Cardiac muscle cell (in vitro differentiated cells and primary cell): ENCODE results near the gene BCL11A. TPM values are rescaled to one million over a fixed set of nuclear protein-coding genes. Genes with fewer than 3 reads are reported as not detected.

Source experiments
- DNase-seq, 2 donors: peaks; one replicate each; pipeline versions ENCODE4 v3.0.0 to v3.0.0-alpha.2; 2010 to 2017; ENCODE audit warnings: low read depth in 1 of 2, low spot score in 1 of 2
- H3K27ac ChIP-seq: fragments of 200-600 bp; sonication (generic); 2 replicates; pipeline ENCODE4 v1.5.1; 2016
- H3K27me3 ChIP-seq: fragments of 200-600 bp; sonication (generic); 2 replicates; pipeline ENCODE4 v1.6.0; 2016; ENCODE audit warnings: control low read depth
- H3K36me3 ChIP-seq: fragments of 200-600 bp; sonication (generic); 2 replicates; pipeline ENCODE4 v1.5.1; 2016; ENCODE audit warnings: control low read depth
- H3K4me1 ChIP-seq: fragments of 200-600 bp; sonication (generic); 2 replicates; pipeline ENCODE4 v1.8.1; 2017; ENCODE audit warnings: low read depth, mild to moderate bottlenecking, mixed run types
- H3K4me3 ChIP-seq: fragments of 200-600 bp; sonication (generic); 2 replicates; pipeline ENCODE4 v1.5.1; 2016; ENCODE audit warnings: mild to moderate bottlenecking
- H3K9me3 ChIP-seq: fragments of 200-600 bp; sonication (generic); 2 replicates; pipeline ENCODE4 v1.5.1; 2017; ENCODE audit warnings: low read depth, mild to moderate bottlenecking, control low read depth
- polyA plus RNA-seq: library from polyadenylated mRNA; unstranded; fragments of >200 nt; fragmentation: Nextera tagmentation; extraction: Ambion mirVana; gene quantifications from 2 replicates; pipeline ENCODE4 v1.2.1, GENCODE V29; 2016
- total RNA-seq: library from RNA; depleted of rRNA; stranded (reverse); fragments of >200 nt; gene quantifications from 2 replicates; pipeline ENCODE4 v1.2.3, GENCODE V29; 2016
- TF ChIP-seq, protein P1 (sequence below): IDR thresholded peaks from 2 replicates; pipeline ENCODE4 v1.5.1; 2012; ENCODE audit warnings: low read depth, mild to moderate bottlenecking, low read length

BCL11A gene
- total and polyA plus RNA-seq, 2 experiments from 2014 or later: 15.7 to 19.8 TPM

- Histone ChIP-seq H3K4me3 (no peak overlapping the region), H3K9me3 (no peaks in the 10 kb centered on the region), H3K27me3 (no peaks in the 10 kb centered on the region), H3K27ac (no peak overlapping the region), H3K36me3 (no peaks in the 10 kb centered on the region), H3K4me1 (peaks cover 58% of the 10 kb centered on the region)
- TF ChIP-seq, protein P1, sequence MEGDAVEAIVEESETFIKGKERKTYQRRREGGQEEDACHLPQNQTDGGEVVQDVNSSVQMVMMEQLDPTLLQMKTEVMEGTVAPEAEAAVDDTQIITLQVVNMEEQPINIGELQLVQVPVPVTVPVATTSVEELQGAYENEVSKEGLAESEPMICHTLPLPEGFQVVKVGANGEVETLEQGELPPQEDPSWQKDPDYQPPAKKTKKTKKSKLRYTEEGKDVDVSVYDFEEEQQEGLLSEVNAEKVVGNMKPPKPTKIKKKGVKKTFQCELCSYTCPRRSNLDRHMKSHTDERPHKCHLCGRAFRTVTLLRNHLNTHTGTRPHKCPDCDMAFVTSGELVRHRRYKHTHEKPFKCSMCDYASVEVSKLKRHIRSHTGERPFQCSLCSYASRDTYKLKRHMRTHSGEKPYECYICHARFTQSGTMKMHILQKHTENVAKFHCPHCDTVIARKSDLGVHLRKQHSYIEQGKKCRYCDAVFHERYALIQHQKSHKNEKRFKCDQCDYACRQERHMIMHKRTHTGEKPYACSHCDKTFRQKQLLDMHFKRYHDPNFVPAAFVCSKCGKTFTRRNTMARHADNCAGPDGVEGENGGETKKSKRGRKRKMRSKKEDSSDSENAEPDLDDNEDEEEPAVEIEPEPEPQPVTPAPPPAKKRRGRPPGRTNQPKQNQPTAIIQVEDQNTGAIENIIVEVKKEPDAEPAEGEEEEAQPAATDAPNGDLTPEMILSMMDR: no peak
- DNase-seq: no peak
These were observed 17.7 kb downstream of the BCL11A start for GRCh38 chr2:60535685-60536312.

DNA sequence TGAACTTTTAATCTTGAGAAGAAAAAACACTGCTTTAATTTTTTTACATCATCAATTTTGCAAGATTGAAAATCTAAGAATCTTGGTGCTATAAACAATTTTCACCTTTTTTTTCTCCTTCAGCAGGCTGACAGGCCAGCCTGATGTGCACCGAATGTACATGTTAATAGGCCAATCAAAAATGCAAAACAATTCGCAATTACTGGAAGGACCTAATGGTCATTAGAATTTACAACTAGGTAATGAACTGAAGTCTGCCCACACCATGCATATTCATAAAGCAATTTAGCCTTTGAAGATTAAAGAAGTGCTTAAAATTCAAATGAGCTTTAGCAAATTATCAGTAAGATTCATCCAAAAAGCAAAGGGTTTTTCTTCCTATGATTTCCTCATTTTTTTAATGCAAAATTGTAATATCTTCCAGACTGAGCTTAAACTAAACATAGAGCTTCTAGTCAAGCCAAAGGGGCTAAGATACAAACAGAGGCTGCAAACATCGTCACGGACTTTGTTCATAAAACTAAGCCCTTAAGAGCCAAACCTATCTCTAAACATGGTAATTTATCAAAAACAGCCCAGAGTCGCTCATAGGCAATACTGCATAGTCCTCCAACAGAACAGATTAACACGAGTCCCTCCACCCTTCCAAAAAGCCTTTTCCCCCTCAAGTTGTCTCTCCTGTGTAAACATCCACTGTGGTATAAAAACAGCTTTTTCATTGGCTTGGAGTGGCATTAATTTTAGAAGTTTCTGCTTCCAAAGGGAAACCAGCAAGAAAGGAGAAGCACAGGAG, 18.4 kb downstream of the BCL11A start:
- Histone ChIP-seq H3K4me1 (peaks cover 65% of the 10 kb centered on the region), H3K27me3 (no peaks in the 10 kb centered on the region), H3K27ac (no peak overlapping the region), H3K9me3 (no peaks in the 10 kb centered on the region), H3K36me3 (no peaks in the 10 kb centered on the region), H3K4me3 (no peak overlapping the region)
- TF ChIP-seq, protein P1: no peak
- DNase-seq: no peak

DNA sequence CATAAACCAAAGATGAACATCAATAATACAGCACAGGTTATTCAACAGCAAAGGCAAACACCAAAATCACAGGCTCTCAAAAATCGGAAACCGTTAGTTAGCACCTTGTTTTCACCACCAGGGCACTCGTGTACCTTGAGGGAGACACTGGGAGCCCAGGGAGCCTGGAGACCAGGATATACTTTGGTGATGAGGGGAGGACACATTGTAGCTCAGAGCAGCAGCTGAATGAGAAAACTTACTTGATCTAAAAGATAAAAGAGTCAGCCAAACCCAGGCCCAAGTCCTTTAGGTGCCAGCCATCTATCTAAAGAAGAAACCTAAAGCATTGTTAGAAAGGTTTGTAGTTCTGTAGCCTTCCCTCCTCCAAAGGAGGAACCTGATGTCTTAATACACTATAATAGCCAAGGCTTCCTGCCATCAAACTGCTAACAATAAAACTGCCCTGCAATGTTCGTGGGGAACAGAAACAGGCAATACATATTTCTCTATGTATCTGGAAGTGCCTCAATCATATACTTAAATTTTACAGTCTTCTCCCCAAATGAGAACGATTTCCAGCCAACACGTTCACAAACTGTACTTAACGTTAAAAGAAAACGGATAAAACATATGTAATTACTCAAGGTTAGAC, 19.3 kb downstream of the BCL11A start:
- no peaks in the 10 kb centered on the region for H3K9me3 ChIP-seq
- TF ChIP-seq, protein P1: no peak
- H3K4me3 ChIP-seq: no peak overlapping the region
- H3K4me1 ChIP-seq: peaks cover 74% of the 10 kb centered on the region
- no peaks in the 10 kb centered on the region for H3K36me3 ChIP-seq
- H3K27me3 ChIP-seq: no peaks in the 10 kb centered on the region
- H3K27ac ChIP-seq: no peak overlapping the region
- no peak for DNase-seq

- TF ChIP-seq, protein P1: no peak
- peak in 1 of 2 donors; percentile 22 for DNase-seq
- Histone ChIP-seq H3K9me3 (no peaks in the 10 kb centered on the region), H3K27me3 (no peaks in the 10 kb centered on the region), H3K36me3 (no peaks in the 10 kb centered on the region), H3K4me1 (peaks cover 79% of the 10 kb centered on the region), H3K4me3 (no peak overlapping the region), H3K27ac (no peak overlapping the region)
These were observed 20.1 kb downstream of the BCL11A start for GRCh38 chr2:60533101-60534051.

DNA sequence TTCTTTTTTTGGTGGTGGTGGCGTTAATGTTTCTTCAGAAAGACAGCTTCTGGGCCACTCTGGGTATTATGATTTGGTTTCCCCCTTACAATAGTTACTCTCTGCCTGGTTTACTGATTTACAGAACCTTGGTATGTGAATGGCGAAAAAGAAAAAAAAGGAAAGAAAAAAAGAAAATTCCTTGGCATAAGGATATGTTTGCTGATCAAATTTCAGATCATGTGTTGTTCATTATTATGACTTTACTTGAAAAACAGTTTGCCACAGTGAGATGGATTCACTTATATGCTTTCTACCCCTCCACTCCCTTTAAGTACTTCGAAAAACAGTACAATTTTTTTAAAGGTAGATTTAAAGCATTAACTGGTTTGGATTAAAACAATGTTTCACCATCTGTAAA, 21.0 kb downstream of the BCL11A start:
- no peaks in the 10 kb centered on the region for H3K27me3 ChIP-seq
- H3K27ac ChIP-seq: no peak overlapping the region
- DNase-seq: no peak
- H3K4me3 ChIP-seq: no peak overlapping the region
- H3K4me1 ChIP-seq: peaks cover 79% of the 10 kb centered on the region
- no peaks in the 10 kb centered on the region for H3K36me3 ChIP-seq
- H3K9me3 ChIP-seq: no peaks in the 10 kb centered on the region
- TF ChIP-seq, protein P1: no peak
